Skeletal muscle tissue (tissue), 4 donors: ENCODE results near the gene RAB15. TPM values are rescaled to one million over a fixed set of nuclear protein-coding genes. Genes with fewer than 3 reads are reported as not detected.
"Not testable (repeated sequence)": the region's sequence is repeated elsewhere in the genome, so short reads cannot be mapped to it uniquely, and the experiment has no call there.

Experiments
- H3K27ac ChIP-seq: one replicate; pipeline ENCODE4 v1.7.0; 2013; ENCODE audit warnings: mild to moderate bottlenecking, low read depth, low read length, inconsistent platforms
- H3K27me3 ChIP-seq, 3 donors: one replicate each; pipeline ENCODE4 v1.7.0; 2013; ENCODE audit warnings: low read length in 3 of 3; ENCODE audit not compliant: control insufficient read depth in 3 of 3, insufficient read depth in 3 of 3
- H3K36me3 ChIP-seq, 3 donors: one replicate each; pipeline ENCODE4 v1.7.0; 2013; ENCODE audit warnings: low read length in 3 of 3; ENCODE audit not compliant: control insufficient read depth in 3 of 3, insufficient read depth in 3 of 3
- H3K4me1 ChIP-seq, 3 donors: one replicate each; pipeline ENCODE4 v1.7.0; 2013; ENCODE audit warnings: low read length in 3 of 3, mild to moderate bottlenecking in 3 of 3; ENCODE audit not compliant: control insufficient read depth in 3 of 3, insufficient read depth in 3 of 3
- H3K4me3 ChIP-seq, 3 donors: one replicate each; pipeline ENCODE4 v1.7.0; 2013; ENCODE audit warnings: low read length in 3 of 3
- H3K9ac ChIP-seq, 3 donors: one replicate each; pipeline ENCODE4 v1.7.0; 2013; ENCODE audit warnings: low read length in 3 of 3, mild to moderate bottlenecking in 3 of 3, moderate library complexity in 2 of 3, low read depth in 1 of 3
- H3K9me3 ChIP-seq, 3 donors: one replicate each; pipeline ENCODE4 v1.7.0; 2013; ENCODE audit warnings: low read length in 3 of 3; ENCODE audit not compliant: control insufficient read depth in 3 of 3
- total RNA-seq: library from RNA; depleted of rRNA; stranded (reverse); fragments of >200 nt; gene quantifications from one replicate; pipeline ENCODE4 v1.2.3, GENCODE V29; 2014
- donor health status: Osteomylitis.

The RAB15 gene
- total RNA-seq, 1 donor from 2014 or later = 8.4 TPM

DNA sequence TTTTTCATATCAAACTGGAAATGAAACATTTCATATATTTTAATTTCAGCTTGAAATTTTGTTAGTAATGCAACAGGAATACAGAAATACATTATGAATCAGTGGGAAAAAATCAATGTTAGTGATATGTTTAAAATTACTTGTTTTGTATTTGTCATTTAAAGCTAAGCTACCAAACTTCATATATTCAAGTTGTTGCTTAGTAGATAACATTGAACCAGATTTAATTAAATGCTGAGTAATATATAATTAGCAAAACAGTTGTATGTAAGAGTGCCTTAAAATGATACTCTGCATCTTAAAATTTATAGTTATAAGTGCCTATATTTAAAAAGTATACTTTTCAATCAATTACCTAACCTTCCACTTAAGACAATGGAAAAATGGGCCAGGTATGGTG lies 52.9 kb downstream of the RAB15 start:
- Histone ChIP-seq H3K4me3 (no peak overlapping the region), H3K27me3 (no peaks in the 10 kb centered on the region), H3K9me3 (no peaks in the 10 kb centered on the region), H3K36me3 (peaks cover 0 to 4% (median 3%) of the 10 kb centered on the region in 3 donors), H3K4me1 (peaks cover 18 to 24% (median 22%) of the 10 kb centered on the region in 3 donors), H3K27ac (no peak overlapping the region), H3K9ac (no peak overlapping the region)

DNA sequence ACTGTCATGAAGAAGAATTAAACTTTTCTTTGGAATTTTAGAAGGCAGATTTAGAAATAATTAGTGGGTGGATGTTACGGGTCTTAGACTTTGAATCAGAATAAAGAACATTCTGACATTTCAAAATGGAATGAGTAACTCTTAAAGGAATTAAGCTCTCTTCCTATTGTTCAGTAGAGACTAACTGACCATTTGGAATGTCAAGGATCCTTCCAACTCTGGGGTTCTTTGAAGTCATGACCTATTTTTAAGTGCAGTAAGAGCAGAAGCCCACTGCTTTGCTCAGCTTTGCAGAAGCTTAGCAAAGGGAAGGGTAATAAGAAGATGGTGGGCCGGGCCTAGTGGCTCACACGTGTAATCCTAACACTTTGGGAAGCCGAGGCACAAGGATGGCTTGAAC lies 53.9 kb downstream of the RAB15 start:
- Histone ChIP-seq H3K27ac (no peak overlapping the region), H3K9ac (no peak overlapping the region), H3K4me1 (peaks cover 18 to 24% (median 22%) of the 10 kb centered on the region in 3 donors)

DNA sequence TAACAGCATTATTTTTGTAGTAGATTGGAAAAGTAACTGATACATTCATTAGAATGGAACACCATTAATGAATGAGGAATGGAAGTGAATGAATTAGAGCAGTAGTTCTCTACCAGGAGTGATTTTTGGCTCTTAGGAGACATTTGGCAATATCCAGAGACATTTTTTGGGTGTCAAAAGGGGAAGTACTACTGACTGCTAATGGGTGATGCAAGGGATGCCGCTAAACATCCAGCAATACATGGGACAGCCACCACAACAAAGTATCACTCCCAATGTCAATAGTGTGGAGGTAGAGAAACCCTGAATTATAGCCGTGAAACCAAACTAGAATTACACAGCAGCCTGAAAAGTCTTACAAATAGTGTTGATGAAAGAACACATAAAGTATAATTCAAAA lies 56.3 kb downstream of the RAB15 start:
- Histone ChIP-seq H3K9me3 (no peaks in the 10 kb centered on the region), H3K36me3 (no peaks in the 10 kb centered on the region), H3K27me3 (no peaks in the 10 kb centered on the region), H3K27ac (no peak overlapping the region), H3K4me1 (peaks cover 18 to 24% (median 22%) of the 10 kb centered on the region in 3 donors), H3K4me3 (peak overlapping the region in 2 of 3 donors; percentile 84 to 92), H3K9ac (no peak overlapping the region)

More for the DNA sequence above, 53.9 kb downstream of the RAB15 start:
- H3K9me3 ChIP-seq = no peaks in the 10 kb centered on the region
- H3K4me3 ChIP-seq = no peak overlapping the region
- H3K36me3 ChIP-seq = no peaks in the 10 kb centered on the region
- no peaks in the 10 kb centered on the region for H3K27me3 ChIP-seq

DNA sequence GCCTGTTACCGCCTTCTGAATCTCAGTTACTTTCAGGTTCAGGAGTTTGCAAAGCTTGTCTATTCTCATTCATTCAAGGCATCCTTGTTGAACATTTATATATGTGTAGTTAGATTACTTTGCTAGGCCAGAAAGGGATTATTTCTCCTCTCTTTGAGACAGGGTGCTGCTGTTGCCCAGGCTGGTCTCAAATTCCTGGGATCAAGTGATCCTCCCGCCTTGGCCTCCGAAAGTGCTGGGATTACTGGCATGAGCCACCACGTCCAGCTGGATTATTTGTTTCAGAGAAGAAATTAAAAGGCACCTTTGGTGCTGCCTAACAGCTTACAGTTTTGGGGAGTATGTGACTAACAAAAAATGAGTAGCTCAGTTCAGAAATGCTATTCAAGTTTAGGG lies 57.1 kb downstream of the RAB15 start:
- H3K4me1 ChIP-seq = peaks cover 18 to 24% (median 22%) of the 10 kb centered on the region in 3 donors
- no peaks in the 10 kb centered on the region for H3K36me3 ChIP-seq
- no peaks in the 10 kb centered on the region for H3K9me3 ChIP-seq
- peak overlapping the region; percentile 94 for H3K27ac ChIP-seq
- H3K27me3 ChIP-seq = no peaks in the 10 kb centered on the region
- H3K9ac ChIP-seq = peak overlapping the region; percentile 97 to 99 (median 98)
- H3K4me3 ChIP-seq = peak overlapping the region; percentile 84 to 97 (median 92)

GRCh38 chr14:64914237-64915028 lies 57.7 kb downstream of the RAB15 start, which contains the start of gene CHURC1:
CHURC1 (plus strand) TSS chr14:64914455; CDS start chr14:64914496, 41 bp downstream.
- H3K4me1 ChIP-seq = peaks cover 18 to 22% (median 21%) of the 10 kb centered on the region in 3 donors
- H3K27ac ChIP-seq = peak within 1 kb of the TSS; percentile 94
- peak within 1 kb of the TSS; percentile 84 to 97 (median 92) for H3K4me3 ChIP-seq
- peak within 1 kb of the TSS; percentile 97 to 99 (median 98) for H3K9ac ChIP-seq
- H3K36me3 ChIP-seq = no peaks in the 10 kb centered on the region
- H3K27me3 ChIP-seq = no peaks in the 10 kb centered on the region
- H3K9me3 ChIP-seq = no peaks in the 10 kb centered on the region

- H3K27me3 ChIP-seq, H3K4me3 ChIP-seq, H3K9me3 ChIP-seq, H3K36me3 ChIP-seq: not testable (repeated sequence)
- Histone ChIP-seq H3K27ac (peak overlapping the region; percentile 94), H3K4me1 (peaks cover 17 to 18% (median 18%) of the 10 kb centered on the region in 3 donors), H3K9ac (peak overlapping the region in 1 of 3 donors; percentile 97)
Observed at GRCh38 chr14:64913477-64913876, 58.7 kb downstream of the RAB15 start.

DNA sequence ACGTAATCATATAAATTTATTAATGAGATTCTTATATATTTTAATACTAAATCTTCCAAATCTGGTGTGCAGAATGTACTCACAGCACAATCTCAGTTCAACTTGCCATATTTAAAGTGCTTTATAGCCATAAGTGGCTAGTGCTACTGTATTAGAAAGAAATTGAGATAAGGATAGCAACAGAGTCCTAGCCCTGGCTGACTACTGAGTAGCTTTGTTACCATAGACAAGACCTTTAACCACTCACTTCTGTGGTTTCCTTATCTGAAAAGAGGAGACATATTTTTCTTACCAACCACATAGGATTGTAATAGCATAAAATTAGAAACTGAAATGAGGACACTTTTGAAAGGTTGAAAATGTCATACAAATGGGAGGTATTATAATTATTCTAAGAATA lies 59.9 kb downstream of the RAB15 start:
- H3K4me1 ChIP-seq = peaks cover 13 to 15% (median 14%) of the 10 kb centered on the region in 3 donors
- H3K36me3 ChIP-seq = no peaks in the 10 kb centered on the region
- H3K27ac ChIP-seq = no peak overlapping the region
- H3K27me3 ChIP-seq = no peaks in the 10 kb centered on the region
- H3K9me3 ChIP-seq = no peaks in the 10 kb centered on the region
- no peak overlapping the region for H3K9ac ChIP-seq
- H3K4me3 ChIP-seq = no peak overlapping the region

DNA sequence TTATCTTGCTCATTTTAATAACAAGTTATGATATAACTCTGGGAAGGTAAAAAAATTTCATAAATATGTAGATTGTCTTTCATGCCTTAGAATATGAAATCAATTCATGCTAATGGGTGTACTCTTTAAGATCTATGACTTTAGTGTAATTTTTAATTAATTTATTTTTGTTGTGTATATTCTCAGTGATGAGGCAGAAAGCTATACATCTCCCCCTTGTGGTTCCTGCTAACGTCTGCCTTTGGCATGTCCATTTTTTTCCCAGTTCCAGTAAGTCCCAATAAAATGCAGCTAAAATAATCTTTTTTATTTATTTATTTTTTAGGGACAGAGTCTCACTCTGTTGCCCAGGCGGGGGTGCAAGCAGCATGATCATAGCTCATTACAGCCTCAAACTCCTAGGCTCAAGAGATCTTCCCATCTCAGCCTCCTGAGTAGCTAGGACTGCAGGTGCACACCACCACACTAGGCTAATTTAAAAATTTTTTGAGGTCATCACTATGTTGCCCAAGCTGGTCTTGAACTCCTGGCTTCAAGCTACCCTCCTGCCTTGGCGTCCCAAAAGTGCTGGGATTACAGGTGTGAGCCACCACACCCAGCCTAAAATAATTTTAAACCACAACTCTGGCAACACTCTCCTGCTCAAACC lies 61.2 kb downstream of the RAB15 start:
- Histone ChIP-seq H3K27me3 (no peaks in the 10 kb centered on the region), H3K4me1 (peaks cover 11 to 13% (median 12%) of the 10 kb centered on the region in 3 donors), H3K36me3 (no peaks in the 10 kb centered on the region), H3K9ac (no peak overlapping the region), H3K27ac (no peak overlapping the region), H3K9me3 (no peaks in the 10 kb centered on the region), H3K4me3 (no peak overlapping the region)

- Histone ChIP-seq H3K4me3 (no peak overlapping the region), H3K27me3 (no peaks in the 10 kb centered on the region), H3K4me1 (no peaks in the 10 kb centered on the region), H3K27ac (no peak overlapping the region), H3K36me3 (no peaks in the 10 kb centered on the region), H3K9me3 (no peaks in the 10 kb centered on the region), H3K9ac (no peak overlapping the region)
Observed at GRCh38 chr14:64906022-64906421, 66.1 kb downstream of the RAB15 start.

GRCh38 chr14:64899958-64900357 lies 72.2 kb downstream of the RAB15 start:
- H3K27ac ChIP-seq = no peak overlapping the region
- no peak overlapping the region for H3K4me3 ChIP-seq
- H3K9ac ChIP-seq = no peak overlapping the region
- no peaks in the 10 kb centered on the region for H3K9me3 ChIP-seq
- H3K36me3 ChIP-seq = no peaks in the 10 kb centered on the region
- no peaks in the 10 kb centered on the region for H3K4me1 ChIP-seq
- H3K27me3 ChIP-seq = no peaks in the 10 kb centered on the region
